NCI-H1105 treated with DMSO at 0.1 percent for 48 hours (cell line): Measurements from ENCODE around the gene PRKN.

Experiments used
- DNase-seq: peaks from one replicate; lab custom pipeline; 2025; lab: John Stamatoyannopoulos, UW

The PRKN gene

DNA sequence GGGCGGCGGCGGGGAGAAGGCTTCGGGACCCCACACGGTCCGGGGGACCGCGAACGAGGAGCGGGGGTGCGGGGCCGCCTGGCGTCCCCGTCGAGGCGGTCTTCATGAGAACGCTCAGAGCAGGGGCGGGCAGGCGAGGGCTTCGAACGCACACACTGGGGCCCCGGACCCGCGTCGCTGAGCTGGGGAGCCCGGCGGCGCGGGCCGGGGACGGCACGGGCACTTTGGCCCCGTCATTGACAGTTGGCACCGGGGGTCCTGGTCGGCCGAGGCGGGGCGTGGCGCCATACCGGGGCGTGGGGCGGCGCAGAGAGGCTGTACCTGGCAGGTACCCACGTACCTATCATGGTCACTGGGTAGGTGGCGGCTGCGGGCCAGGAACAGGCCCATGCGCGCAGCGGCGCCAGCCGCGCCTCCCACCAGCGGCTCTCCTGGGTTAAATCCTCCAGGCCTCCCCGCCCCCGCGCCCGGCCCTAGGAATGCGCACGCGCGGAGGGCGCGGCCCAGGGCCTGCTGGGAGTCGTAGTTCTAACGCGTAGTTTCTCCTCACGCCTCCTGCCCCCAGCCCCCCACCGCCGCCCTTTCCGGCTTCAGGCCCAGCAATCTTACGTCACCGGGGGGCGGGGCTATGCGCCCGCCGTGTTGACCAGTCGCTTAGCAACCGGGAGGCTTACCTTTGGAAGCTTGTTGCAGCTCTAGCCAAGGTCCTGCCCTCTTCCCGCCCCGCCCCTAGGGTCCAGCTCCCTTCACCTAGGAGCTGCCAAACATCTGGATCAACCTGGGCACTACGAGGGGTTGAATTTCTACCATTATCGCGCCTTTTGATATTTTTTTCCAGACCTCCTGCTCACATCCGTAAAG, at the start of gene PRKN, which contains the start of gene PACRG:
Gene PRKN, minus strand, starts transcription at position 445 of the 861 bp plus-strand sequence.
Gene PACRG, plus strand, starts transcription at position 653 of the 861 bp plus-strand sequence.
- DNase-seq, result peak; percentile 100

DNA sequence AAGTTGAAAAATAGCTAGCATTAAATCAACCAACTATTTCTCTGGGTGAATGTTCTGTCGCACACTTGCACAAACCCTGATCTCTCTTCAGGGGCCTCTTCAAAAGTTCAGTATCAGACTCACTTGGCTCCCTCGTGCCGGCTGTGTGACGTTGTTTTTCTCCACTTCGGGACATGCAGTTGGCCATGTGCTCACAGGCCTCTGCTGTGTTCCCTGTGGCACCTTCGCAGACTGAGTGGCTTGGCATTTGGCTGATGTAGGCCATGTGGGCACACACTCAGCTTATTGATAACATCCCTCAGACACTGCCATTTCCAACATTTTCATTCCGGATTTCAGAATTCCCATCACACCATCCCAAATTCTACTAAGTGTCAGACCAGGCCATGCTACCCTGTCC, 49.5 kb upstream of the PRKN start:
- no peak for DNase-seq

DNA sequence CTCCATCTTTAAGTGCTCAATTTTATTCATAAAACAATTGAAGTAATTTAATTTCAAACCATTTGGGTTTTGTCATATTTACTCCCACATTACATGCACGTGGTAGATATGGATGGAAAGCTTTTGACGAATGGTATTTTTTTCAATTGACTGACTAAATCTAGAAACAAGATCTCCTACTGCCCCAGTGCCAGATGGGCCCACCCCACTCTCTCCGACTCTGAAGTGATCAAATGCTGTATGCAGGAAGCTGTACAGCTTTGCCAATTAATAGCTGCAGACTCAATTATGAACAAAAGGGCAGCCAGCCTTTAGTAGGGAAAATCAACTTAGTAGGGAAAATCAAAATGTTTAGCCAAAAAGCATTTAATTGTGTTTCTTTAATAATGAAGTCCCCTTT, 46.4 kb upstream of the PRKN start:
- DNase-seq, result no peak

DNA sequence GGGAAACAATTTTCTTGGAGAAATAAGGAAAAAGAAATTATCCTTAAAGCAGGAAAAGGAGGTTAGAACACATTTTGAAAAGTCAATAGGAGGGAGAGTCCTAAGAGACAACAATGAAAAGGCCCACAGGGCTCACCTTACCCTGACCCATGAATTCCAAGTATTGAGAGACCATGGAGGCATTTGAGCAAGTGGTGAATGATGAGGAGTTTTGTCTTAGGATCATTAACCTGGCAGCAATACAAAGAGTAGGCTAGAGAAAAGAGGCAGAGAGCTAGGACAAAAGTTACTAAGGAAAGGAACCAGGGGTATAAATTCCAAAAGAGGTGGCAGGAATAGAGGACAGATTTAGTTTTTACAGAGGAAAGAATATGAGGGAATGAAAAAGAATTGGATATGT, 44.9 kb upstream of the PRKN start:
- DNase-seq, result no peak

DNA sequence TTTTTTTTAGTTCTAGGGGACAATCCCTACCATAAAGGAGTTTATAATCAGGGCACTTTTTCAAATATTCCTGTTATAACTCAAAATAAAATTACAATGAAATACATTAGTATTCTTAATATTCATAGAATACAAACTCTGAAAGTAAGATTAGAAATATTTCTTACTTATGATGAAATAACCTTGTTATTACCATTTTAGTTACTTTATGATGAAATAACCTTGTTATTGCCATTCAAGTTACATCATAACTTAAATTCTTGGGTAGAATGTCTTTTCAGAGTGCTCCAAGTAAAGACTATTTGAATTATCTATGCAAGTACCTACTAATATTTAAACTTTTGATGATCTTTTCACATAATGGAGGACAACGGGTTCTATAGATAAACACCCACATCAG, 43.4 kb upstream of the PRKN start:
- DNase-seq, result no peak

- no peak for DNase-seq
Measured at GRCh38 chr6:162770136-162770535, 42.6 kb upstream of the PRKN start.

DNA sequence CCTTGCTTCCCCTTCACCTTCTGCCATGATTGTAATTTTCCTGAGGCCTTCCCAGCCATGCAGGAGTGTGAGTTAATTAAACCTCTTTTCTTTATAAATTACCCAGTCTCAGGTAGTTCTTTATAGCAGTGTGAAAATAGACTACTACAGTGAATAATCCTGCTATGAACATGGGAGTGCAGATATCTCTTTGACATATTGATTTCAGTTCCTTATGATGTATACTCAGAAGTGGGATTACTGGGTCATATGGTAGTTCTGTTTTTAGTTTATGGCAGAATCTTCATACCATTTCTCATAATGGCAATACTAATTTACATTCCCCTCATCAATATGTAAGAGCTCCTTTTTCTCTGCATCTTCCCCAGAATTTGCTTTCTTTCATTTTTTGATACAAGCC, 26.2 kb upstream of the PRKN start:
- no peak for DNase-seq

DNA sequence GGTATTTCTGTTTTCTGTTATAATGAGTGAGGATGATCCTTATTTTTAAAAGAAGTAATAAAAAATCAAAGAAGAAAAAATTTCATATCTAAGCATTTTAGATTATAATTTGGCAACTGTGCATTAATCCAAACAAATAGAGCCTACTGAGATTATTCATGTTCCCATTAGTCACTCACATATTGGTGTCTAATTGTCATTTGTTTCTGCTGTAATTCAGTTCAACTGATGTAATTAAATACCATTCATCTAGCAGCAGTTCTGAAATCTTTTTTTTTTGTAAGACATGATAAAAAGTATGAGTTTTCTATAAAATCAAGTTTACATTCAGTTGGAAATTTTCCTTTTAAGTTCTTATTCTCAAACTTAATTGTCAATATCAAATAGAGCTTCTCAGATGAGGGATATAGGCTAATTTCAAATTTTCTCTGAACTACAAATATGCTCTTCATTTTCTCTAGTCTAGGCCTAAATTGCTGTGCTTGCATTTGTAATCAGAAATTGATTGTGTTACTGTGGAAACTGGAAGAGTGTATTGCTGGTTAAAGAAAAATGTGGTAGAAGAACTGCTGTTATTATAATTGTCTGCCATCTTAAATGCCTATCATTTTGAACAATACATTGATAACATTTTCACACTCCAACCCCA, 23.8 kb upstream of the PRKN start:
- DNase-seq, result no peak

DNA sequence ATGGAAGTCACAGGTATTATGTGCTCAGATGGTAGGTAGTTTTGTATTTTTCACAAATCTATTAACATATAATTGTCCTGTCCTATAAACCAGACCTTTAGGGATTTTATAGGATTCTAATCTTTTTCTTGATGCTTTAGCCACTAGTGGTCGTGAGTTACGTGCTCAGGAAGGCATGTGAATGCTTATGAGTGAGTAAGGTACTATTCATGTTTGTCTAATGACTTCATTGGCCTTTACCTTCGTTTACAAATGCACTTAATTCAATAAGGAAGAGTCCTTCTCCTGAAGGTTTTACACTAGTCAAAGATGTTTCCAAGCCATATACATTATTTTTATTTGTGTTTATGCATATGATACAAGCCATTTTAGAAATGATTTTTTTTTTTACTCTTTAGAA, 23.2 kb upstream of the PRKN start:
- no peak for DNase-seq

GRCh38 chr6:162736961-162737360, 9.4 kb upstream of the PRKN start:
- peak; percentile 59 for DNase-seq

DNA sequence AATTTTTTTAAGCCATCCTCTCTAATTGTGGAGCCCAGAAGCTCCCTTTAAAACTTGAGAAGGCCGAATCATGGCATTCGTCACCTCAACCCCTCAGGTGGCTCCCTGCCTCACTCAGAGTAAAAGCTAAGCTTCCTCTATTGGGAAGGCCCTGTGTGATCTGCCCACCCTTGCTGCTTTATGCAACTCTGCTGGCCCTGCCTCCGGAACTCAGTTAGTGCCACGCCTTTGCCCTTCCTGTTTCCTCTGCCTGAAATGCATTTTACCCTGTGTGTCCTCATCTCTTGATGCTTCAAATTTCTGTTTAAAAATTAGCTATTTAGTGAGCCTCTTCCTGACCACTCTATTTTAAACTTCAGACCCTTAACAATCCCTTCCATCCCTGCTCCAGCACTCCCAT, 5.9 kb upstream of the PRKN start:
- DNase-seq, result no peak

DNA sequence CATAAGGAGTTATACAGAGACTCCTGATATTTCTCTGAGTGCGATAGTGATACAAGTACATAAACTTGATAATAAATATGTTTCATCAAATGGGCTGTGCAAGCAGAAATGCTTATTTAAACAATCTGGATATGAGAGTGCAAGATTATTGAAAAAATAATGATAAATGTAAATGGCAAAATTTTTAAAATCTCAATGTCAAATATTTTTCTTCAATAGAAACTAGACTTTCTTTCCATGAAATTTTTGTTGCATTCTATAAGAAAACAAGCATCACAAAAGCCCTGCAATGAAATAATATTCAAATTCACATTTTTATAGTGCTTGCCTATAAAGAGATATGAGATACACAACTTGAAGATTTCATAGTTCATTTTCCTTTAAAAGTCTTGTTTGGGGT, 2.9 kb upstream of the PRKN start:
- no peak for DNase-seq

- DNase-seq, result no peak
Measured at GRCh38 chr6:162728706-162729105, 1.1 kb upstream of the PRKN start.

GRCh38 chr6:162728197-162728596, 631 bp upstream of the PRKN start:
- no peak for DNase-seq

DNA sequence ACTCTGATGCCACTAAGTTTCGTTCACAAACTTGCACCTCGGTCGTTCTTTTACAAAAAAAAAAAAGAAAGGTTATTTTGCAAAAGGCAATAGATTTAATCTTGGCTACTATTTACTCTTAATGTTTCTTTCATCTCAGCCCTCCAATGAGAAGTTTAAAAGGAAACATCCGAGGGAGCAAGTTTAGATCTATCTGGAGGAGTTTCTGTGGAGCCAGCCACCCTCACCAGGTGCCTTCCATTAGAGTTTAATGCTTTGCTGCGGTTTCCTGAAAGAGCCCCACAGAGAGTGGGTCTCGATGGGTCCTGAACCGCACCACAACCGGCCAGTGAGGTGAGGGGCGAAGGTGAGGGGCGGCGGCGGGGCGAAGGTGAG, 632 bp downstream of the PRKN start:
- DNase-seq, result no peak

DNA sequence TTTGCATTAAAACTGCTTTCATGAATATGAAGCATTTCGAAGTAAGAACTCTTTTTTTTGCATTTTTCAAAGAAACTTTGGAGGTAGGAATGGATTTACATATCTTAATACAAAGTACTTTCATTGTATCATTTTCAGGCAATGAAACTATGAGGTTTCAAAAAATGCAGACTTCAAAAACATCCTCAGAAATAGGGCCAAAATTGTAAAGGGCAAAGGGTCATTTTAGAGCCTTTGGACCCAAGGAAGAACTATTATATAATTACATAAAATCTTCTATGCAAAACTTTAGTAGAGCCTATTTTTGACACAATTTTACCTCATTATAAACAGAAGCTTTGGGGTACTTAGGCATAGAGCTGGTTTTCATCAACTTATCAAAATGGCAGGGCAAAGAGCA, 4.9 kb downstream of the PRKN start:
- no peak for DNase-seq

- DNase-seq, result no peak
Measured at GRCh38 chr6:162722226-162722625, 5.3 kb downstream of the PRKN start.

- DNase-seq, result no peak
Measured at GRCh38 chr6:162721404-162721687, 6.2 kb downstream of the PRKN start.

GRCh38 chr6:162719528-162719927, 8.0 kb downstream of the PRKN start:
- no peak for DNase-seq

DNA sequence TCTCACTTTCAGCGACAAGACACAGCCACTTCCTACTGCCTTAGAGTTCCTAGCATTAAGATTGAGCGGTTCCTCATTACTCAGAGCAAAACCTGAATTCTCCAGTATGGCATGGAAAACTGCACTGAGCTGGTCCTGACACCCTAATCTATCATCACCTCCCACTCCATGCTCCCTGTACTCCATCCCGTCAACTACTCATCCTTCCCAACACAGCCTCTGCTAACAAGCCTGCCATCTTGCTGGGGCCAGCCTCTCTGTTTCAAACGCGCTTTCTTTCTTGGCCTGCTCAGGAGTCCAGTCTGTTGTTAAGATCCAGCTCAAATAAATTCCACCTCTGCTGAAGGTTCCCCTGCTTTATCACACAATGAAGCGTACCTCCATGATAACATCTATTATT, 12.0 kb downstream of the PRKN start:
- DNase-seq, result no peak

- DNase-seq, result no peak
Measured at GRCh38 chr6:162713974-162714780, 13.4 kb downstream of the PRKN start.

GRCh38 chr6:162712694-162713093, 14.9 kb downstream of the PRKN start:
- DNase-seq, result no peak

- DNase-seq, result no peak
Measured at GRCh38 chr6:162711376-162711775, 16.2 kb downstream of the PRKN start.
